HL-60 (cell line): ENCODE data around the gene AIFM2.

Experiments used
- TF ChIP-seq, protein P1 (sequence below): IDR thresholded peaks from one replicate; pipeline ENCODE4 v1.5.1; 2011; ENCODE audit warnings: low read length, control low read depth, inconsistent platforms; ENCODE audit not compliant: insufficient read depth
- TF ChIP-seq, protein P2 (sequence below): IDR thresholded peaks from 2 replicates; pipeline ENCODE4 v1.6.1; 2012; ENCODE audit warnings: low read depth; ENCODE audit not compliant: insufficient replicate concordance

DNA sequence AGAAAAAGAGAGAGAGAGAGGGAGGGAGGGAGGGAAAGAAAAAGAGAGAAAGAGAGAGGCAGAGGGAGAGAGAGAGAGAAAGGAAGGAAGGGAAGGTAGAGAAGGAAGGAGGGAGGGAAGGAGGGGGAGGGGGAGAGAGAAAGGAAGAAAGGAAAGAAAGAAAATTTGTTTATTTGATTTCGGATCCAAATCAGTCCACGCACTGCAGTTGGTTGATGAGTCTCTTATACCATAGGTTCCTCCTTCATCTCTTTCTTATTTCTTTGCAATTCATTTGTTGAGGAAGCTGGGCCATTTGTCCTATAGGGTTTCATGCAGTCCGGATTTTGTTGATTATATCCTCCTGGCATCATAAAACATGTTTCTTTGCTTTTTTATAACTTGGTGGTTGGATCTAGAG lies 34.4 kb downstream of the AIFM2 start:
- TF ChIP-seq, protein P1, sequence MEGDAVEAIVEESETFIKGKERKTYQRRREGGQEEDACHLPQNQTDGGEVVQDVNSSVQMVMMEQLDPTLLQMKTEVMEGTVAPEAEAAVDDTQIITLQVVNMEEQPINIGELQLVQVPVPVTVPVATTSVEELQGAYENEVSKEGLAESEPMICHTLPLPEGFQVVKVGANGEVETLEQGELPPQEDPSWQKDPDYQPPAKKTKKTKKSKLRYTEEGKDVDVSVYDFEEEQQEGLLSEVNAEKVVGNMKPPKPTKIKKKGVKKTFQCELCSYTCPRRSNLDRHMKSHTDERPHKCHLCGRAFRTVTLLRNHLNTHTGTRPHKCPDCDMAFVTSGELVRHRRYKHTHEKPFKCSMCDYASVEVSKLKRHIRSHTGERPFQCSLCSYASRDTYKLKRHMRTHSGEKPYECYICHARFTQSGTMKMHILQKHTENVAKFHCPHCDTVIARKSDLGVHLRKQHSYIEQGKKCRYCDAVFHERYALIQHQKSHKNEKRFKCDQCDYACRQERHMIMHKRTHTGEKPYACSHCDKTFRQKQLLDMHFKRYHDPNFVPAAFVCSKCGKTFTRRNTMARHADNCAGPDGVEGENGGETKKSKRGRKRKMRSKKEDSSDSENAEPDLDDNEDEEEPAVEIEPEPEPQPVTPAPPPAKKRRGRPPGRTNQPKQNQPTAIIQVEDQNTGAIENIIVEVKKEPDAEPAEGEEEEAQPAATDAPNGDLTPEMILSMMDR = no peak
- TF ChIP-seq, protein P2, sequence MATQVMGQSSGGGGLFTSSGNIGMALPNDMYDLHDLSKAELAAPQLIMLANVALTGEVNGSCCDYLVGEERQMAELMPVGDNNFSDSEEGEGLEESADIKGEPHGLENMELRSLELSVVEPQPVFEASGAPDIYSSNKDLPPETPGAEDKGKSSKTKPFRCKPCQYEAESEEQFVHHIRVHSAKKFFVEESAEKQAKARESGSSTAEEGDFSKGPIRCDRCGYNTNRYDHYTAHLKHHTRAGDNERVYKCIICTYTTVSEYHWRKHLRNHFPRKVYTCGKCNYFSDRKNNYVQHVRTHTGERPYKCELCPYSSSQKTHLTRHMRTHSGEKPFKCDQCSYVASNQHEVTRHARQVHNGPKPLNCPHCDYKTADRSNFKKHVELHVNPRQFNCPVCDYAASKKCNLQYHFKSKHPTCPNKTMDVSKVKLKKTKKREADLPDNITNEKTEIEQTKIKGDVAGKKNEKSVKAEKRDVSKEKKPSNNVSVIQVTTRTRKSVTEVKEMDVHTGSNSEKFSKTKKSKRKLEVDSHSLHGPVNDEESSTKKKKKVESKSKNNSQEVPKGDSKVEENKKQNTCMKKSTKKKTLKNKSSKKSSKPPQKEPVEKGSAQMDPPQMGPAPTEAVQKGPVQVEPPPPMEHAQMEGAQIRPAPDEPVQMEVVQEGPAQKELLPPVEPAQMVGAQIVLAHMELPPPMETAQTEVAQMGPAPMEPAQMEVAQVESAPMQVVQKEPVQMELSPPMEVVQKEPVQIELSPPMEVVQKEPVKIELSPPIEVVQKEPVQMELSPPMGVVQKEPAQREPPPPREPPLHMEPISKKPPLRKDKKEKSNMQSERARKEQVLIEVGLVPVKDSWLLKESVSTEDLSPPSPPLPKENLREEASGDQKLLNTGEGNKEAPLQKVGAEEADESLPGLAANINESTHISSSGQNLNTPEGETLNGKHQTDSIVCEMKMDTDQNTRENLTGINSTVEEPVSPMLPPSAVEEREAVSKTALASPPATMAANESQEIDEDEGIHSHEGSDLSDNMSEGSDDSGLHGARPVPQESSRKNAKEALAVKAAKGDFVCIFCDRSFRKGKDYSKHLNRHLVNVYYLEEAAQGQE = no peak
